Activated naive CD4-positive, alpha-beta T cell treated with anti-CD3 and anti-CD28 coated beads for 36 hours (primary cell): ENCODE data around the gene DNAJC13. TPM values are rescaled to one million over a fixed set of nuclear protein-coding genes. Genes with fewer than 3 reads are reported as not detected.
"Not testable (repeated sequence)": the region's sequence is repeated elsewhere in the genome, so short reads cannot be mapped to it uniquely, and the experiment has no call there.

Source experiments
- CTCF ChIA-PET: fragments of 350-600 bp; sonication (Branson Sonifier 250); formaldehyde crosslinking; loops from one replicate; lab custom pipeline; 2021; ENCODE audit warnings: antibody characterized with exemption; lab: Charles Lee
- DNase-seq: peaks from one replicate; pipeline ENCODE4 v3.0.0-alpha.2; 2020
- H3K27ac Mint-ChIP-seq: one replicate; pipeline ENCODE4 v1.8.0; 2021; ENCODE audit warnings: mild to moderate bottlenecking, mixed read lengths
- H3K27me3 Mint-ChIP-seq: one replicate; pipeline ENCODE4 v1.8.0; 2021; ENCODE audit warnings: low read depth, mixed read lengths
- H3K36me3 Mint-ChIP-seq: one replicate; pipeline ENCODE4 v1.8.0; 2021; ENCODE audit warnings: low read depth, mixed read lengths
- H3K4me1 Mint-ChIP-seq: one replicate; pipeline ENCODE4 v1.8.0; 2021; ENCODE audit warnings: low read depth, mixed read lengths
- H3K4me3 Mint-ChIP-seq: one replicate; pipeline ENCODE4 v1.8.0; 2021; ENCODE audit warnings: mild to moderate bottlenecking, moderate library complexity, mixed read lengths
- H3K9me3 Mint-ChIP-seq: one replicate; pipeline ENCODE4 v1.8.0; 2021; ENCODE audit warnings: mixed read lengths
- intact Hi-C: fragments of 100-400 bp; cut with micrococcal nuclease; formaldehyde crosslinking; loops from one replicate; pipeline ENCODE4 v1.15.1; 2023
- total RNA-seq, 2 experiments: library from RNA; stranded (reverse); gene quantifications; one replicate each; pipeline ENCODE4 v1.2.3, GENCODE V29; 2021

Gene DNAJC13
- 10 to 100 TPM; 32.8 to 33.6 TPM for total RNA-seq

GRCh38 chr3:132416807-132417694, at the start of gene DNAJC13:
DNAJC13 (plus strand) TSS chr3:132417502; CDS start chr3:132434551, 17,049 bp downstream.
- H3K9me3 Mint-ChIP-seq: no peaks in the 10 kb centered on the region
- H3K36me3 Mint-ChIP-seq: peaks cover 1% of the 10 kb centered on the region
- H3K27me3 Mint-ChIP-seq: no peaks in the 10 kb centered on the region
- CTCF ChIA-PET: interaction anchor here (0.5 to 1.0 kb wide), 2 partner anchors 12 to 67 kb away, joined by 3 read pairs; no protein-coding TSS in a partner anchor
- peak within 1 kb of the TSS; percentile 91 for H3K4me3 Mint-ChIP-seq
- peak within 1 kb of the TSS; percentile 90 for H3K27ac Mint-ChIP-seq
- intact Hi-C loops: loop anchor here (1.0 to 5.0 kb wide), 13 partner anchors 15 to 1390 kb away; partner anchors contain the start of genes ASTE1, CDV3, NEK11 and NPHP3
- H3K4me1 Mint-ChIP-seq: peaks cover 22% of the 10 kb centered on the region
- peak; percentile 92 for DNase-seq

GRCh38 chr3:132368515-132368914, 48.8 kb upstream of the DNAJC13 start:
- Mint-ChIP-seq H3K4me1 (no peaks in the 10 kb centered on the region), H3K27me3 (no peaks in the 10 kb centered on the region), H3K4me3 (no peak overlapping the region), H3K36me3 (no peaks in the 10 kb centered on the region), H3K9me3 (peaks cover 2% of the 10 kb centered on the region), H3K27ac (no peak overlapping the region)
- intact Hi-C loops: no loop called here
- DNase-seq: no peak
- CTCF ChIA-PET: interaction anchor here (0.6 to 0.9 kb wide), 3 partner anchors 17 to 30 kb away, joined by 3 to 4 read pairs (median 4); no protein-coding TSS in a partner anchor

- DNase-seq: no peak
- intact Hi-C loops: no loop called here
- no peaks in the 10 kb centered on the region for H3K36me3 Mint-ChIP-seq
- H3K4me1 Mint-ChIP-seq: no peaks in the 10 kb centered on the region
- H3K4me3 Mint-ChIP-seq: no peak overlapping the region
- no peak overlapping the region for H3K27ac Mint-ChIP-seq
- CTCF ChIA-PET: interaction anchor here (0.8 to 0.9 kb wide), 2 partner anchors 17 to 29 kb away, joined by 3 to 4 read pairs; no protein-coding TSS in a partner anchor
- H3K9me3 Mint-ChIP-seq: peaks cover 2% of the 10 kb centered on the region
- H3K27me3 Mint-ChIP-seq: no peaks in the 10 kb centered on the region
These were observed 48.3 kb upstream of the DNAJC13 start for GRCh38 chr3:132368962-132369361.

- intact Hi-C loops, H3K4me3 Mint-ChIP-seq, DNase-seq, H3K36me3 Mint-ChIP-seq, H3K4me1 Mint-ChIP-seq, H3K27ac Mint-ChIP-seq, H3K9me3 Mint-ChIP-seq: not testable (repeated sequence)
- peaks cover 16% of the 10 kb centered on the region for H3K27me3 Mint-ChIP-seq
- CTCF ChIA-PET: interaction anchor here (0.6 kb wide), 1 partner anchor 267 kb away, joined by 4 read pairs; no protein-coding TSS in a partner anchor
These were observed 40.4 kb upstream of the DNAJC13 start for GRCh38 chr3:132376945-132377354.

GRCh38 chr3:132378048-132378762, 39.1 kb upstream of the DNAJC13 start:
- CTCF ChIA-PET: interaction anchor here (0.7 kb wide), 1 partner anchor 113 kb away, joined by 4 read pairs; no protein-coding TSS in a partner anchor
- Mint-ChIP-seq H3K36me3 (no peaks in the 10 kb centered on the region), H3K4me3 (no peak overlapping the region), H3K27ac (no peak overlapping the region), H3K9me3 (peaks cover 2% of the 10 kb centered on the region), H3K4me1 (no peaks in the 10 kb centered on the region), H3K27me3 (peaks cover 16% of the 10 kb centered on the region)
- DNase-seq: no peak
- intact Hi-C loops: no loop called here

GRCh38 chr3:132378846-132379245, 38.5 kb upstream of the DNAJC13 start:
- H3K9me3 Mint-ChIP-seq: peaks cover 2% of the 10 kb centered on the region
- CTCF ChIA-PET: interaction anchor here (0.7 kb wide), 1 partner anchor 114 kb away, joined by 4 read pairs; no protein-coding TSS in a partner anchor
- H3K36me3 Mint-ChIP-seq: no peaks in the 10 kb centered on the region

GRCh38 chr3:132380920-132381319, 36.4 kb upstream of the DNAJC13 start:
- DNase-seq: no peak
- Mint-ChIP-seq H3K27ac (no peak overlapping the region), H3K4me1 (no peaks in the 10 kb centered on the region), H3K9me3 (no peaks in the 10 kb centered on the region), H3K4me3 (no peak overlapping the region), H3K36me3 (no peaks in the 10 kb centered on the region), H3K27me3 (peaks cover 16% of the 10 kb centered on the region)
- intact Hi-C loops: no loop called here
- CTCF ChIA-PET: no interaction called here

More at GRCh38 chr3:132378846-132379245, 38.5 kb upstream of the DNAJC13 start:
- peaks cover 16% of the 10 kb centered on the region for H3K27me3 Mint-ChIP-seq
- no peaks in the 10 kb centered on the region for H3K4me1 Mint-ChIP-seq
- H3K27ac Mint-ChIP-seq: no peak overlapping the region
- intact Hi-C loops: no loop called here
- no peak overlapping the region for H3K4me3 Mint-ChIP-seq
- no peak for DNase-seq

GRCh38 chr3:132381348-132381944, 35.9 kb upstream of the DNAJC13 start:
- DNase-seq: no peak
- Mint-ChIP-seq H3K27ac (no peak overlapping the region), H3K4me3 (no peak overlapping the region), H3K4me1 (no peaks in the 10 kb centered on the region), H3K9me3 (no peaks in the 10 kb centered on the region), H3K36me3 (no peaks in the 10 kb centered on the region), H3K27me3 (peaks cover 18% of the 10 kb centered on the region)
- CTCF ChIA-PET: no interaction called here
- intact Hi-C loops: no loop called here

GRCh38 chr3:132382267-132382666, 35.0 kb upstream of the DNAJC13 start:
- Mint-ChIP-seq H3K4me3 (no peak overlapping the region), H3K9me3 (no peaks in the 10 kb centered on the region), H3K27me3 (peaks cover 18% of the 10 kb centered on the region), H3K27ac (no peak overlapping the region), H3K4me1 (no peaks in the 10 kb centered on the region), H3K36me3 (no peaks in the 10 kb centered on the region)
- intact Hi-C loops: no loop called here
- CTCF ChIA-PET: no interaction called here
- no peak for DNase-seq

GRCh38 chr3:132382688-132383194, 34.6 kb upstream of the DNAJC13 start:
- CTCF ChIA-PET: no interaction called here
- intact Hi-C loops: no loop called here
- no peaks in the 10 kb centered on the region for H3K4me1 Mint-ChIP-seq

GRCh38 chr3:132386259-132386658, 31.0 kb upstream of the DNAJC13 start:
- H3K9me3 Mint-ChIP-seq: no peaks in the 10 kb centered on the region
- no peak overlapping the region for H3K27ac Mint-ChIP-seq
- H3K4me3 Mint-ChIP-seq: no peak overlapping the region
- CTCF ChIA-PET: no interaction called here
- no peaks in the 10 kb centered on the region for H3K36me3 Mint-ChIP-seq
- DNase-seq: no peak
- H3K27me3 Mint-ChIP-seq: peaks cover 9% of the 10 kb centered on the region
- intact Hi-C loops: no loop called here
- H3K4me1 Mint-ChIP-seq: no peaks in the 10 kb centered on the region

More at GRCh38 chr3:132382688-132383194, 34.6 kb upstream of the DNAJC13 start:
- DNase-seq: no peak
- Mint-ChIP-seq H3K36me3 (no peaks in the 10 kb centered on the region), H3K27me3 (peaks cover 16% of the 10 kb centered on the region), H3K27ac (no peak overlapping the region), H3K9me3 (no peaks in the 10 kb centered on the region), H3K4me3 (no peak overlapping the region)
